Fibroblast of skin of right biceps (primary cell): Measurements from ENCODE around the gene MRPS2.
"Not testable (repeated sequence)": the region's sequence is repeated elsewhere in the genome, so short reads cannot be mapped to it uniquely, and the experiment has no call there.

ENCODE experiments used
- DNase-seq: peaks from one replicate; pipeline ENCODE4 v3.0.0-alpha.2; 2013

MRPS2 gene

GRCh38 chr9:135500525-135501260 is at the start of gene MRPS2:
Gene MRPS2 (plus strand): TSS chr9:135500682. CDS start chr9:135500711, 29 bp downstream.
- peak; percentile 85 for DNase-seq

- no peak for DNase-seq
These were observed 49.5 kb upstream of the MRPS2 start for GRCh38 chr9:135450956-135451355.

GRCh38 chr9:135451909-135452308 is 48.6 kb upstream of the MRPS2 start:
- DNase-seq, result not testable (repeated sequence)

GRCh38 chr9:135454737-135455136 is 45.7 kb upstream of the MRPS2 start:
- DNase-seq, result no peak

- DNase-seq, result no peak
These were observed 45.0 kb upstream of the MRPS2 start for GRCh38 chr9:135455401-135456030.

GRCh38 chr9:135456436-135457104 is 43.9 kb upstream of the MRPS2 start:
- no peak for DNase-seq

GRCh38 chr9:135458478-135458877 is 42.0 kb upstream of the MRPS2 start:
- DNase-seq, result not testable (repeated sequence)

GRCh38 chr9:135461936-135462335 is 38.5 kb upstream of the MRPS2 start:
- DNase-seq, result no peak

- peak; percentile 69 for DNase-seq
These were observed 37.3 kb upstream of the MRPS2 start for GRCh38 chr9:135463140-135463539.

- no peak for DNase-seq
These were observed 36.3 kb upstream of the MRPS2 start for GRCh38 chr9:135464181-135464580.

- DNase-seq, result peak; percentile 72
These were observed 31.5 kb upstream of the MRPS2 start for GRCh38 chr9:135468854-135469521.

- no peak for DNase-seq
These were observed 28.5 kb upstream of the MRPS2 start for GRCh38 chr9:135471791-135472640.

- no peak for DNase-seq
These were observed 26.4 kb upstream of the MRPS2 start for GRCh38 chr9:135473972-135474543.

GRCh38 chr9:135474915-135475314 is 25.6 kb upstream of the MRPS2 start:
- no peak for DNase-seq

- peak; percentile 14 for DNase-seq
These were observed 23.7 kb upstream of the MRPS2 start for GRCh38 chr9:135476561-135477355.

GRCh38 chr9:135478191-135478590 is 22.3 kb upstream of the MRPS2 start:
- no peak for DNase-seq

GRCh38 chr9:135478829-135479468 is 21.5 kb upstream of the MRPS2 start:
- no peak for DNase-seq

GRCh38 chr9:135479469-135480052 is 20.9 kb upstream of the MRPS2 start, which contains the start of gene PPP1R26:
Gene PPP1R26 (plus strand): TSS chr9:135479782. CDS start chr9:135484511, 4,729 bp downstream.
- no peak for DNase-seq

GRCh38 chr9:135480071-135480939 is 20.2 kb upstream of the MRPS2 start:
- peak; percentile 36 for DNase-seq
